HG03045 (cell line): ENCODE data around the gene THAP12.
"Not testable (repeated sequence)": the region's sequence is repeated elsewhere in the genome, so short reads cannot be mapped to it uniquely, and the experiment has no call there.

ENCODE experiments used
- ATAC-seq: cut with Tn5 transposase; IDR thresholded peaks from one replicate; pipeline ENCODE4 v1.9.1; 2021; ENCODE audit warnings: mild to moderate bottlenecking, moderate library complexity; ENCODE audit not compliant: unreplicated experiment

THAP12 gene

GRCh38 chr11:76329084-76329648 lies 51.8 kb downstream of the THAP12 start:
- ATAC-seq: no peak

GRCh38 chr11:76327756-76328388 lies 53.1 kb downstream of the THAP12 start:
- no peak for ATAC-seq

DNA sequence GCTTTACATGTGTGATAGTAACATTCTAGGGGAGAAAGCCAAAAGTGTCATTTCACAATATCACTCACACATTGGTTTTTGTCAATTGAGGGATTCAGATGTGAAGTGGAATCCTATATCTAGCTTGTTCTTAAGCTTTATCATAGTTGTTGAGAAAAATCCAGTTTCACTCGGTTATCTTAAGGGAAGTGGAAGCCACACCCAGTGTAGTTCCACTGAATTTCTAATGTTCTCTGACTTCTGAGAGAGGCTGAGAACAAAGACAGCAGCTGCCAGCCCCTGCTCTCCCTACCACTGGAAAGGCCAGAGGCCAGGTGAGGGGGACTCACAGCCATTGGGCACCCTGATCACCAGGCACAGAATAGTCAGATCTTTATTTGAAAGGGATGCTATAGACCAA lies 53.7 kb downstream of the THAP12 start:
- ATAC-seq: no peak

GRCh38 chr11:76325185-76325584 lies 55.7 kb downstream of the THAP12 start:
- ATAC-seq: no peak

DNA sequence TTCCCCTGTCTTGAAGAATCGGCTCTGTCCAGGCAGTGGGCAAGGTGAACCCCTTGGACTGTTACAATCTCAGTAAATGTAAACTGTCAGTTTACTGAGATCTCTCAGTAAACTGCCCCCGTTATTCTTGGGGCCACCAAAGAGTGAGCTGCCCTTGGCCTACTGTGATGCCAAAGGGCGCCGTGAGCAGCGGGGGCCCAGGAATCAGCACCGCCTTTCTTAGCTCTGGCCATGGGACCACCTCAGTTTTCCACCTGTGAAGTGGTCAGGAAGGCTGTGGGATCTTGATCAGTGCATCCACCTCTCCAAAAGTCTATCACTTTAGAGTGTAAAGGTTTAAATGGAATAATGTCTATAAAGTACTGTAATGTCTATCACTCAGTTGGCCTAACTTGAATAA lies 57.1 kb downstream of the THAP12 start:
- ATAC-seq: no peak

DNA sequence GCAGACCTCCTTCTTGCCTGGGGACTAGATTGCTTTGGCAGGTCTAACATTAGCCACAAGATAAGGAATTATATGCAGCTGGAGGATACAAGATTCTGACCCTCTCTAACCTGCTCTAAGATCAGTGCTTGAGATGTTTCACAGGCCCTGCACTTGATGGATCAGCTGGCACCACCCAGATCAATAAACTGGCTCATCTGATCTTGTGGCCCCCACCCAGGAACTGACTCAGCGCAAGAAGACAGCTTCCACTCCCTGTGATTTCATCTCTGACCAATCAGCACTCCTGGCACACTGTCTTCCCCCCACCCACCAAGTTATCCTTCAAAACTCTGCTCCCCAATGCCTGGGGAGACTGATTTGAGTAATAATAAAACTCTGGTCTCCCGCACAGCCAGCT lies 57.6 kb downstream of the THAP12 start:
- not testable (repeated sequence) for ATAC-seq

DNA sequence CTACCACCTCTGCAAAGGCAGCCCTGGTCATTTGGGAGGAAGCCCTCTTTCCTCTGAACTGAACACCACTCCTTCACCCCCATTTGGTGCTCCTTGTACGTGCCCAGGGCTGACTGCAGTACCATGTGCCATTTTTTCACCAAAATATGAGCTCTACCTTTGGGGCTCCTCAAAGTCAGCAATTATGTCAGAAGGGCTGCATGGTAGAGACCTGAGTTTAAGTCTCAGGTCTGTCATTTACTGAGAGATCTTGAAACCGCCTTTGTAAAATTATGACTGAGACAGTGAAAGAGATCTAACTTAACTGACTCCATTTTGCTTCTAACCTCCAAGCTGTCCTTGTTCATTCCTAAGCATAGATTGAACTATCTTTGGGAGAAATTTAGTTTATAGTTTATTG lies 58.0 kb downstream of the THAP12 start:
- no peak for ATAC-seq

DNA sequence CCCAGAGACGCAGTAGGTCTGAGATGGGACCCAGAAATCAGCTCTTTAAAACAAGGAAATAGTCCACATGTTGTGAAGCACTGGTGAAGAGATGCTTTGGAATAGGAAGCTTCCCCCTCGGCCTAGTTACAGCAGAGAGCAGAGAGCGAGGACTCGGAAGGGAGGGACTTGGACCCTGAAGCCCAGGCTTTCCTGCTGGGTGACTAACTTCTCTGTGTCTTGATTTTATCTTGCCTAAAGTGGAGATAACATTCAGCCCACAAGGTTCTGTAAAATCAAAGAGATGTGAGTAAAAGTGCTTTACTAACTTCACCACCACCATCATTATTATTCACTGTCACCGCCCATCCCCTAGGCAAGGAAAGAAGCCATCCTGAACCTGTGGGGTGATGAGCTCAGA lies 58.4 kb downstream of the THAP12 start:
- ATAC-seq: no peak

DNA sequence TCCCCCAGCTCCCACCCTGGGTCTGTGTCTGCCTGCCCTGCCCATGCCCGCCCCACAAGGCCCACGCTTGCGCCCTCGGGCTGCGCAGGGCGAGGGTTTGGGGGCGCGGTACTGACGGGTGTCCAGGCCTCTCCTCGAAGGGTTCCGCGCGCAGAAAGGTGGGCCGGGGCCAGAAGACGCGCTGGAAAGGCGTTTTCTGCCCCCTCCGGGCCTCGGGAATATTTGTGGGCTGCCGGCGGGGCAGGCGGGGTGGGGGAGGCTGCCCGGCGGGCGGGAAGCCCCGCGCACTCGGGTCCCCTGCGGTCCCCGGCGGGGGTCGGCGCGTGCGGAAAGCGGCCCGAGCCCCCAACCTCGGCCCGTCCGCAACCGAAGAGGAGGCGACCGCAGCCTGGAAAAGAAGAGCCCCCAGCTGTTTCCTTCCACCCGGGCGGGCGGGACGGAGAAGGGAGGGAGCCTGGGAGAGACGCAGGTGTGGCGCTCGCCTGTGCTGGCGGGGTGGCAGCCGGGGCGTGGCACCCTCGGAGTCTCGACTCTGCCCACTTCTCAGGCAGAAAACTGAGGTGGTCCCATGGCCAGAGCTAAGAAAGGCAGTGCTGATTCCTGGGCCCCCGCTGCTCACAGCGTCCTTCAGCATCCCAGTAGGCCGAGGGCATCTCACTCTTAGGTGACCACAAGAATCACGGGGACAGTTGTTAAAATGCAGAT lies 59.0 kb downstream of the THAP12 start:
- no peak for ATAC-seq

- no peak for ATAC-seq
Measured at GRCh38 chr11:76321340-76321739, 59.6 kb downstream of the THAP12 start.

GRCh38 chr11:76320929-76321328 lies 60.0 kb downstream of the THAP12 start:
- ATAC-seq: no peak

DNA sequence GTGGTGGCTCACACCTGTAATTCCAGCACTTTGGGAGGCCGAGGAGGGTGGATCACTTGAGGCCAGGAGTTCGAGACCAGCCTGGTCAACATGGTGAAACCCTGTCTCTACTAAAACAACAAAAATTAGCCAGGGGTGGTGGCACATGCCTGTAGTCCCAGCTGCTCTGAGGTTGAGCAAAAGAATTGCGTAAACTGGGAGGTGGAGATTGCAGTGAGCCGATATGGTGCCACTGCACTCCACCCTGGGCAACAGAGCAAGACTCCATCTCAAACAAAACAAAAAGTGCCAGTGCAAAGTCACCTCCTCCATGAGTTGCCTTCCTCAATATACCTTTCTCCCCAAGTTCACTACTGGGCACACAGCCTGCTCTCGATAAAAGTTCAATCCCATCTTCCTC lies 61.1 kb downstream of the THAP12 start:
- not testable (repeated sequence) for ATAC-seq

- ATAC-seq: no peak
Measured at GRCh38 chr11:76318744-76319384, 62.1 kb downstream of the THAP12 start.

GRCh38 chr11:76317296-76317695 lies 63.6 kb downstream of the THAP12 start:
- ATAC-seq: no peak

- ATAC-seq: no peak
Measured at GRCh38 chr11:76316726-76317125, 64.2 kb downstream of the THAP12 start.

DNA sequence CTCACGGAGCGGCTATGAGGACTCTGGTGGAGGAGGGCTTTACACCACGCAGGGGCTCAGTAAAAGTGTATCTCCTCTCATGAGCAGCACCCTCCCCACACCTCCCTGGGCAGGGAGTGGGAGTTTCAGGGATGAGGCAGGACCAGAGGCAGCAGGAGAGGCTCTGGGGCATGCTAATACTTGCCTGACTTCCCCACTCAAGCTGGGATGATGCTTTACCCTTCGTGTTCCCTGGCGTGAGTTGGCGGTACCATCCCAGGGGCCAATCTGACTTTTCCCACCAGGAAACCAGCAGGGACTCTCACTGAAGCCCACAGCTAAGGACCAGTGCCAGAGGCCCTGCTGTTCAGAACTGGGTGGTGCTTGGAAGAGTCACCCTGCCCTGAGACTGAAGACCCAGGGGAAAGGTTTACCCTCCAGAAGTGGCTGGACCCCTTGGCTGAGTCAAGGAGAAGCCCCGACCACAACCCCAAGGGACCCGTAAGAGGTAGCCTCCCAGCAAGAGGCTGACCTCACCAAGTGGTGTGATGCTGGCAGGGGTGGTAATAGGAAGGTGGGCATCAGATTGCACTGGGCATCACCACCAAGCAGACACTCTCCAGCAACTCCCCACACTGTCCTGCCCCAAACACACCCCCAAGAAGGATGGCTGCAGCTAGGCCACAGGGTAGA lies 65.6 kb downstream of the THAP12 start:
- ATAC-seq: no peak

GRCh38 chr11:76314741-76315090 lies 66.2 kb downstream of the THAP12 start:
- ATAC-seq: no peak

DNA sequence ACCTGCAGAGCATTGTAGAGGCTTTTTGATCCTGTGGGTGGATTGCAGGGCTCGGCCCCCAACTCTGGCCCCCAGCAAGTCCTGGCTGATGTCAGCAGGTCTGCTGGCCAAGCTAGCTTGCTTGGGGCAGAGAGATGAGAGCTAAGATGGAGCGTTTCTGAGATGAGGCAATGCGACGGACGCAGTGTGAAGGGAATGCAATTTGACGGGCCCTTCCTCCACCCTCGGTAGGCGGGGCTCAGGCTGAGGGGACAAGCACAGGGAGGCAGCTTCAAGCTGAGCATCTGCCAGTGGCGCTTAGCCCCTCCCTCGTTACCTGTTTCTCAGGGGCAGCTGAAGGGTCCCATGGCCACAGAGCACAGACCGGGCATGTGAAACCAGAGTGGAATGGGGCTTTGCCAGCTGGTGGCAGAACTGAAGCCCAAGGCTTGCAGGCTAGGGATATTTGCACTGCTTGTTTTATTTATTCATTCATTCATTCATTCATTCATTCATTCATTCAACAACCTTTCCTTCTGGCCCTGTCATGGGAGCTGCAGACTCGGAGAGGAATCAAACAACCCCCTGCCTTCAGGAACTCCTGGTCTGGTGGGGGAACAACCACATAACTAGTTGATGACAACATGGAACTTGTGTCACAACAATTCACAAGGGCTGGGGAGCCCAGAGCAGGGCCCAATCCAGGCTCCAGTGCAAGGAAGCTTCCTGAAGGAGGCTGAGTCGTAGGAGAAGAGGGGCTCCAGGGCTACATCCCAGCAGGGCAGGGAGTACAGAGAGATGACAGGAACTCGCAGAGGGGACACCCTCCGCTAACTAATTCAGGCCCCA lies 66.8 kb downstream of the THAP12 start:
- no peak for ATAC-seq

GRCh38 chr11:76313271-76313670 lies 67.7 kb downstream of the THAP12 start:
- no peak for ATAC-seq

GRCh38 chr11:76310832-76311595 lies 69.9 kb downstream of the THAP12 start:
- ATAC-seq: no peak
